NCI-H82 treated with DMSO at 0.1 percent for 48 hours (cell line): Measurements from ENCODE around the gene FOXS1.

Source experiments
- DNase-seq: peaks from one replicate; lab custom pipeline; 2025; ENCODE audit not compliant: unreplicated experiment; lab: John Stamatoyannopoulos, UW

Gene FOXS1

GRCh38 chr20:31861385-31862156 lies 16.2 kb upstream of the FOXS1 start:
- peak; percentile 69 for DNase-seq

DNA sequence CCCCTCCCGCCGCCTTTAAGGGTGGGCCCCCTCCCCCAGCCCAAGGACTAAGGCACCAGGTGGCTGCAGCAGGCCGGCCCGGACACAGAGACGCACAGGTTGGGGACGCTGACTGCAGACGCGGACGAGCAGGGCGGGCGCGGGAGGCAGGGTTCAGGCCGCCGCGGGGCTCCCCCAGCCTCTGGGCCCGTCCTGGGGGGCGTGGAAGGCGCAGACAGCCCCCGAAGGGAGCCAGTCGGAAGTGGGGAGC lies 15.7 kb upstream of the FOXS1 start:
- peak; percentile 70 for DNase-seq

GRCh38 chr20:31860390-31861134 lies 15.2 kb upstream of the FOXS1 start:
- no peak for DNase-seq

DNA sequence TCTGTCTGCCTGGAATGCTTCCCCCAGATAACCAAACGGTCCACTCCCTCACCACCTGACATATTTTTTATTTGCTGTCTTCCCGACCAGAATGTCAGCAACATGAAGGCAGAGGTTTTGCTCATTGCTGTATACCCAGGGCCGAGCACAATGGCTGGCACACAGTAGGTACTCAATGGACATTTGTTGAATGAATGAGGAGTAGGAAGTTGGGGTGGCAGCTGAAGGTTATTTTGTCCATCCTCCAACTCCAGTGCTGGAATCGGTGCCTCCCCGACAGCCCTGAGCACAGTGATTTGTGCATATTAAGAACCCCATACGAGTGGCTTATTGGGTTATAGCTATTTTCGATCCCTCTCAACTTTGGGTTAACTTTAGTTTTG lies 14.6 kb upstream of the FOXS1 start:
- DNase-seq = no peak

- DNase-seq = no peak
These were observed 14.0 kb upstream of the FOXS1 start for GRCh38 chr20:31859266-31859997.

DNA sequence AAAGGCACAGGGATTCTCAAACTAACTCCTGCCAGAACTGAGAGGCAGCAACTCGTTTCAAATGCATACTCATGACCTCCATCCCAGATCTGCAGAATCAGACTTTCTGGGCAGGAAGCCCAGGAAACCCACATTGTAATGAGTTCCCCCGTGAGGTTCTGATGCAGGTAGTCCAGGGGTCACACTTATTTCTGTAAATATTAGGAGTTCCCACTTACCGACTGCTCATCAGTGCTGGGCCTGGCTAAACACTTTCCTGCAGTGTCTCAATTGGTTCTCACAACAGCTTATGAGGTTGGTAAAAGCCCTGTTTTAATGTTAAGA lies 13.3 kb upstream of the FOXS1 start:
- no peak for DNase-seq

DNA sequence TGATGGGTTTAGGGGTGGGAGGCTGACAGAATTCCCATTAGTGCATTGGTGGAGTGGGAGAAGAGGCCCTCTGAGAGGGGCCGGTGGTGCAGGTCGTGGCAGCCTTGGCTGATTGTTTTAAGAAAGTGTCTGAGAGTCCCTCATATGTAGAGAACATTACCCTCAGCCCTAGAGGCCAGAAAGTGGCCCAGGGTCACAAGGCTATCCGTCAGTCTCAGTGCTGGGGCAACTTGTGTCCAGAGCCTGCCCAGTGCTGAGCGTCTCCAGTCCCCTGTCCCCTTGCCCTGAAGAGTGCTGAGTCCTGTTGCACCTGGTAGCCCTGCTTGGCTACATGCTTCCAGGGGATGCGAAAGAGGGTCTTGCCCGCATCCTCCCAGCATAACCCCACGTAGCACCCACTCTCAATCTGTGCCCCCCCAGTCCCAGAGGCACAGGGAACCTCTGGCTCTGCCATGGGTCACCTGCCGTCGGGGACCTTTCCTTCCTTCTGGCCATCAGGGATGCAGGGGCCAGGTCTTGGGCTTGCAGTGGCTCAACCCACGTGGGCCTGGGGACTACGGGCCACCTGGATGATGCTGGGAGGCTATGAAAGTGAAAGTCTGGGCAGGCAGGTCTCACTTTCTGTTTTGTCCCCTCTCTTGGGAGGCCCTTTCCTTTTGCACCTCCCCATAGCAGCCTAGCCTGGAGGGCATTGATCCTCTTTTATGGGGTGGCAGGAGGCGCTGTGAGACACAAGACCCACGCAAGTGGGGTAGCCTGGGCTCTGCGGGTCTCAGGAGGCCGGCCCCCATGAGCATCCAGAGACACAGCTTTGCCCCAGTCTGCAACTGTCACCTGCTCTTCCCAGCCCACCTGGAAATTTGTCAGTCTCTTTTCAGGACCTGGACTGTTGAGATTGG lies 12.7 kb upstream of the FOXS1 start:
- no peak for DNase-seq

DNA sequence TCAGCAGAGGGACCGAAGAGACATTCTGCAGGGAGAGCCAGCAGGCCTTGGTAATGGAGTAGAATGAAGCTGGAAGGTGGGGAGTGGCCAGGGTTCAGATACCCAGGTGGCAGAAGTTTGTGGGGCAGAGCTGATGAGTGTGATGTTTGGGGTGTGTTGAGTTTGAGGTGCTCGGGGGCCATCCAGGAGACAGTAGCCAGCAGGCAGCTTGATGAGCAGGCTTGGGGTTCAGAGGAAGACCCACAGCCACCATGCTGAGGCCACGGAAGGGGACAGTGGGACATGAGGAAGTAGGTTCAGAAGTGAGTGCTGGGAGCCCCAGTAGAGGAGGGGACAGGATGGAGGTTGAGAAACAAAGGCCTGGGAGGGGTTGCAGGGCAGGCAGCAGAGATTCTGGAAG lies 11.1 kb upstream of the FOXS1 start:
- no peak for DNase-seq

DNA sequence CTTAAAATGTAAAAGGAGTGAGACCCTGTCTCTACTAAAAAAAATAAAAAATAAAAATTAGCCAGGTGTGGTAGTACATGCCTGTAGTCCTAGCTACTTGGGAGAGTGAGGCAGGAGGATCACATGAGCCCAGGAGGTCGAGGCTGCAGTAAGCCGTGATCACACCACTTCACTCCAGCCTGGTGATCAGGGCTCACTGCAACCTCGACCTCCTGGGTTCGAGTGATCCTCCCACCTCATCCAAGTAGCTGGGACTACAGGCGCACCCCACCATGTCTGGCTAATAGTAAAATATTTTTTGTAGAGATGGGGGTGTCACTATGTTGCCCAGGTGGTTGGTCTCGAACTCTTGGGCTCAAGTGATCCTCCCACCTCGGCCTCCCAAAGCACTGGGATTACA lies 8.1 kb upstream of the FOXS1 start:
- no peak for DNase-seq

DNA sequence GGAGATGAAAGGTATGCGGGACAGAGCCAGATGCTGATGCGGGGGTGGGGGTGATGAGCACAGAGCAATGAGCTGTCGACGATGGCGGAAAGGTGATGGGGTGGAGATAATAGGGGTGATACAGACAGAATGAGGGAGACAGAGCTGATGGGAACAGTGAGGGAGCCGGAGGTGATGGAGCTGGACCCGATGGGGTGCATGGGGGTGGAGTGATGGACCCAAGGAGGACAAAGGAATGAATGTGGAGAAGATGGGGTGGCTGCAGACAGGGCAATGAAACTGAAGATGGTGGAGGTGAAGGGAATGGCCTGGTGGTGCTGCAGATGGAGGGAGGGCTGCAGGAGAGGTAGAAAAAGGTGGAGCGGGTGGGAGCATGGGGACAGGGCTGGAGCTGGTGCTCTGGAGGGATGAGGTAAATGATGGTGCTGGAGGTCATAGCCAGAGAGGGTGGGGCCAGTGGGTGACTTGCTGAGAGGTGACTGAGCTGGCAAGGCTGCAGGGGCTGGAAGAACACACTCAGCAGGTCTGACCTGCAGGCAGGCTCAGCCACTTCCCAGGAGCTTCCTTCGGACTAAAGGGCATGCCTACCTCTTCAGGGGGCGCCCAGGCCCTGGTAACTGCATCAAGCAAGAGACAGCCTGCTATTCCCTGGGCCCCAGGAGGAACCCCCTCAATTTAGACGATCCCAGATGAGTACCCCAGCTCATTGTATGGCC lies 6.0 kb upstream of the FOXS1 start:
- no peak for DNase-seq

DNA sequence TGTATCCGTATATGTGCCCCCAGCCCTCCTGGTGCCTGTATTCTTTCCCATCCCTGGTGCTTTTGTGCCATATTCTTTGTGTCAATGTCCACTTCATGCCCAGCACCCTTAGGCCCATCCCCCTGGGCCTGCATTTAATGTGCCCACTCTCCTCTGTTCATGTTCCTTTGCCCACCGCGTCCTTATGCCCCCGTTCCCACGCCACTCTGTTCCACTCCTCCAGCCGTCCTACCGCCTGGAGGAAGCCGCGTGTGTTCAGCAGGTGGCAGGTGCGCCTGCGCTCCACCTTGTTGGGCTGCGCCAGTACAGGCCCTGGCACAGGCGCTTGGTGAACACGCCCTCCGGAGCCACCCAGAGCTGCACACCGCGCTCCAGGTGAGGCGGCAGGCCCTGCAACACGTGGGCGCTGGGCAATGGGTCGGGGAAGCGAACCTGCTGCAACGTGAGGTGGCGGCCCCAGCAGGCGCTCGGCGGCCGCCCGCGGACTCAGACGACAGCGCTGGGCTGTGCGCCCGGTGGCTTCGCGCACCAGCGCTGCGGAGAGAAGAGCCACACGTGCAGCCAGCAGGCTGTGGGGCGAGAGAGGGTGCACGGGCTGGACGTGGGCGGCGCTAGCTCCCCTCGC lies 4.0 kb upstream of the FOXS1 start:
- DNase-seq = no peak

- DNase-seq = no peak
These were observed 2.9 kb upstream of the FOXS1 start for GRCh38 chr20:31848088-31848999.

GRCh38 chr20:31846793-31847138 lies 1.4 kb upstream of the FOXS1 start:
- DNase-seq = no peak

DNA sequence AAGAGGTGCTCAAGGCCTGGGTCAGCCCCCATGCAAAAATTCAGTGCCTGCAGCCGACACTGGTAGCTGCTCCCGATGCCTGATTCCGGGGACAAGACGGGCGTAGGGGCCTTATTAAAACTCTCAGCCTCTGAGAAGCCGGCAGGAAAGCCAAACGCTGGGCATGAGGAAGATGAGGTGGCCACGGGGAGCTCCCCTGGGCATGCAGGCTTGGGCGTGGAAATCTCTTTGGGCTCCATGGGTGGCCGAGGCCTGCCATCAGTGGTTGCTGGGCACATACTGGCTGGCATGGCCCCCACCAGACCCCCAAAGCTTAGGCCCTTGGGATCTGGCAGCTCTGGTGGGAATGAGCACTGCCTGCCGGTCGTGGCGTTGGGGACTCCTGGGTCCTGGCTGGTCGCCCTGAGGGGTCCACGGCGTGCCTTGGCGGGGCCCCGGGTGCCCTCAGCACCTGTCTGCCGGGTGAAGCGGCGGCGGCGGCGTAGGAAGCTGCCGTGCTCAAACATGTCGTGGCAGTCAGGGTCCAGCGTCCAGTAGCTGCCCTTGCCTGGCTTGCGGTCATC lies 586 bp downstream of the FOXS1 start:
- DNase-seq = no peak

DNA sequence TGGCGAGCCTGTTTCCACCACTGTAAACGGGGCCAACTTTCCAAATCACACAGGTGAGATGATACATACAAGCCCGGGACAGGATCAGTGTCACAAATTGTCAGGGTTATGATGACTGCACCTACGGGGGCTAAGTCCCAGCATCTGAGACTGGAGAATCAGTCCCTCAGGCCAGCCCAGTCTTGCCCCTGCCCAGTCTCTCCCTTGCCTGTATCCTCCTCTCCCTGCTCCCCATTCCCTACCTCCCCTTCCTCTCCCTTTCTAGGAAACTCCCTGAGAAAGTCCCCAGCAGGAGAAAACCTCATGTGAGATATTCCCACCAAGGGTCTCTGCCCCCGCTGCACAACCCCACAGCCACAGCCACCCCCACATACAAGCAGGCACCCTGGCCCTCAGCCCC lies 1.5 kb downstream of the FOXS1 start:
- no peak for DNase-seq

DNA sequence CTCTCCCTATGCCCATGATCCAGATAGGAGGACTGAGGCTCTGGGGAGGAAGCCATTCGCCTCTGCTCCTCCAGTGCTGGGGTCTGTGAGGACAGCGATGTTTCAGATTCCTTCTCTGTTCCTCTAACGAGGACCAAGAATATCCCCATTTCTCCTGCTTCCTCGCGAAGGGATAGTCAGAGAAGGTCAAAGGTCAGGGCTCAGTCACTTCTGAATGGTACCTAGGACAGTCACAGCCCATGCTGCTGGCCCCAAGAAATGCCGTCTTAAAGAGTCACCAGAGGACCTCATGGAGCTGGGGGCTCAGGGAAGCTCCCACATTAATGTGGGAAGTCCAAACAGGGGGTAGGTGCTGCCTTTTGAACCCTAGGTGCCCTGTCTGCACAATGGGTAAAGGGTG lies 2.1 kb downstream of the FOXS1 start:
- DNase-seq = no peak

DNA sequence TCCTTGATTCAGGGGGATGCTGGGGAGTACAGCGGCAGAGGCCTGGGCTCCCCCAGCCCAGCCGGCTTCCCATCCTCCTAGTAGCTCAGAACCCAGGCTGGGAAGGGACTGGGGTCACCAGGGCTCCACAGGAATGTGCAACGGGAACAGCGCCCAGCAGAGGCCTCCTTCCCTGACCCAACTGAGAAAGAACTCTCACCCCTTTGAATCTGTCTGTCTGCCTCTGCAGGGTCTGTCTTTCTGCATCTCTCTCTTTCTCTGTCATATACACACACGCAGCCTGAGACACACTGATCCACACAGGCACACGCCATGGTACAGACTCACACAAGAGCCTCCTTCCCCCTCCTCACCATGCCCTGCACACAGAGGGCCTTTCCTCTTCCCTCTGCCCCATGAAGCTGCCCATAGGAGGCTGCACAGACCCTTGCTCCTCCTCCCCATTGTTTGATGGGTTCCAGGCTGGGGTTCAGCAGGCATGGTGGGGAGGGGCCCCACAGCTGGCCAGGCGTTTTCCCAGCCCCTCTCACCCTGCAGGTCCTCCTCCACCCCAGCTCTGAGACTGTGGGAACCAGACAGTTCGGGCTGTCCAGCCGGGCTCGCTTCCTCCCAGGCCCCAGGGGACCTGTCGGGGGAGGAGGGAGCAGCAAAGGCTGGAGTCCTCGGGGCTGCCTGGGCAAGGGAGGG lies 2.8 kb downstream of the FOXS1 start:
- no peak for DNase-seq

DNA sequence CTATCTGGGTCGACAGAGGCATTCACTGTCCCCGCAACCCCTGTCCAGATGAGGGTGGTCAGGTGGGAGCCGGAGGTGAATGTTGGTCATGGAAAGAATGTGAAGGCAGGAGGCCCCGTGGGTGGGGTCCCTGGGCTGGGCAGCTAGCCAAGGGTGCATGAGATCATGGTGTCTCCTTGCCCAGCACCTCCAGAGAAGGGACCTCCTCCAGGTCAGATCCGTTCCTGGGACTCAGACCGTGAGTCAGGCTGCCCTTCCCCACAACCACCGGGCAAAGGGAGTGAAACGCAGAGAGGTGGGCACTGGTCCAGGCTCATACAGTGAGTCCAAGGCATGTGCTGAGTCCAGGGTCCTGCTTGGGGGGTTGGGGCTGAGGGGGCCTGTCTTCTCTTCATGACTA lies 3.5 kb downstream of the FOXS1 start:
- no peak for DNase-seq
